Middle frontal gyrus (tissue), 1 donor: ENCODE results near the gene IL1RAPL2.
"Not testable (repeated sequence)": the region's sequence is repeated elsewhere in the genome, so short reads cannot be mapped to it uniquely, and the experiment has no call there.

ENCODE experiments used
- DNase-seq: peaks from one replicate; pipeline ENCODE4 v3.0.0-alpha.2; 2015; ENCODE audit warnings: low spot score; ENCODE audit errors: extremely low spot score

The IL1RAPL2 gene

DNA sequence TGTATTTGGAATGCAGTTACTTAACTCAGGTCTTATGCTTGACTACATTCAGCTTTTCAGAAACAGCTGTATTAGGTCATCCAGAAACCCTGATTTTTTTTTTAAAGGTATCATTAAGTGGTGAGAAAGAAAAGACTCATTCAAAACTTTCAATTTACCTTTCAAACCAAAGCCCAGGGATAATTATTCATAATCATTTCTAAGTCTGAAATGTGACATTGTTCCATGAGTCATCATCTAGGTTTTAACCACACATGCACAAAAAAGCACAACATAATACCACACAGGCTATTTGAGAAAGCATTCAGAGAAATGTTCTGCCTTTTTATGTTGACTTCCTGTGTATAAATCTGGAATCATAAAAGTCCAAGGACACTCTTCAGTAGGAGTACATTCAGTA, 288.2 kb downstream of the IL1RAPL2 start:
- DNase-seq: no peak

DNA sequence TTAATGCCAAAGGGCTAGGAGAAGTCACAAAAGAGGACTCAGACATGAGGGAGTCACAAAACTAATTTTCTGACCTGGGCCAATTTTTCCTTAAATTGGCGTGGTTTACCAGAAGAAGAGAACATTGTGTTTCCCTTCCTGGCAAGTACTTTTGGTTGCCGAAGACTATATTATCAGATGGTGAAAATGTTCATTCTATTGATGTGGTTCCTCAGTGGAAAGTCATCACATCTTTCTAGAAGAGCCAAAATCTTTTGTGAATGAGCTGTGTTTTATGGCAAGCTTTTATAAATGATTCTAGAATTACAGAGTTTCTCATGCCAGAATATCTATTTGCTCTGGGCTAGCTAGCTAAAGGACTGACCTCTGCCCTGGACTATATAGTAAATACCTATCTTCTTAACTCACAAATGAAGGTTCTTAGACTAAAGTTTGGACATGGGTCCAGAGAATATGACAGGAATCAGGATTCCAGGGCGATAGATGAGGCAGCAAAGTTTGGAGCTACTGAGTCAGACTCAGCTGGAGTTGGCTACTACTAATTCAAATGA, 288.9 kb downstream of the IL1RAPL2 start:
- DNase-seq: no peak

DNA sequence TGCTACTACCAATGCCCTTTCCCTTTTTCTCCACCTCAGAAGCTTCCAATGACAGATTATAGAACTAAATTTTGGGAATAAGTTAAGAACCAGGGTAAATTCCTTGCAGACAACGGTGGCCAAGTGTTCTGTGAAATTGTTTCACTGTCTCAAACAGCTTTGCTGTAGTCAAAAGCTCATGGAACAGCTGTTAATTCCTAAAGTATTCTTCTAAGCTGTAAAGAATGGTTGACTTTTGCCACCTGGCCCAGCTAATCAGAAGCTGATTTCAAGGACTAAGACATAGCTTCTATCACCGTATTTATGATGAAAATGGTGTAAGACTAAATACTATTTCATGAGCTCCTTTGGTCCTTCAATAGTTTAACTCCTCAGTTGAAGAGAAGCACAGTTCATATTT, 297.5 kb downstream of the IL1RAPL2 start:
- DNase-seq: no peak

DNA sequence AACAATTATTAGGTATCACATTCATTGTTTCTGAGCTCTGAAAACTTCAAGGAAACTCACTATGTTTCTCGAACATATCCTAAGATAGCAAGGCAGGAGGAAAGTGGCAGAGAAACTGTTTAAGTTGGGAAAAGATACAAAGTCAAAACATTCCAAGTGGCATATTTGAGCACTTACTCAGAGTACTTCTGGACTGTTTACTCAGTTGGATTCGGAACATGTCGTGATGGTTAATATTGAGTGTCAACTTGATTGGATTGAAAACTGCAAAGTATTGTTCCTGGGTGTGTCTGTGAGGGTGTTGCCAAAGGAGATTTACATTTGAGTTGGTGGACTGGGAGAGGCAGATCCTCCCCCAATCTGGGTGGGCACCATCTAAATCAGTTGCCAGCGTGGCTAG, 298.3 kb downstream of the IL1RAPL2 start:
- no peak for DNase-seq

DNA sequence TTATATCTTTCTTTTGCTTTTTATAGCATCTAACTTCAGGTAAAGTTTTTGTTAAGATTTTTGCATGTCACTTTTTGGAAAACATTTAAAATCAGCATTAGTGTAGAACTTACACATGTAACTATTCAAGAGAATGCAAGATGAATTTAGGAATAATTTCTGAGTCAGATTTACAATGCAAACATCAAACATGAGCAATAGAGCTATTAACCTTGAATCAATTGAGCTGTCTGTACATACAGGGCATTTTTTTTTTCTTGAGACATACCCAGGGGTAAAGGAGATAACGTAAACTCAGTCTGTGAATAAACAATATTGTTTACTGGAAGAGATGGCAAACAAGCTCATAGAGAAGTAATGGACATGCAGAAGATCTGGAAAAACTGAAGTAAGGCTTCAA, 311.5 kb downstream of the IL1RAPL2 start:
- no peak for DNase-seq

DNA sequence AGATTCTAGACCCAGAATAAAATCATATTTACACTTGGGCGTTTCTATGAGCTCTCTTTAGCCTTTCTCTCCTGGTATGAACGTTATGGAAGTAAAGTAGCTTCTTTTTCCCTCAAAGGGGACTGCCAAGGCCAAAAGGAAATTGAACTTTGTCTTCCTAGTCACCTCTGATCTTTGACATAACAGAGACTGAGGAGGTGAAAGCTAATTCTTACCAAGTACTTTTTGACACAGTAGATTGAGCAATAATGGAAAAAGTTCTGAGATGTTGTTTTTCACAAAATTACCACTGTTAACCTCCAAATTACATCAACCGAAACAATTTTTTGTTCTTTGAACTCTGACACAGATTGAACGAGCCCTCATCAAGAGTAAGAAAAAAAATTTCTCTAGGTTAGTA, 336.1 kb downstream of the IL1RAPL2 start:
- DNase-seq: no peak

DNA sequence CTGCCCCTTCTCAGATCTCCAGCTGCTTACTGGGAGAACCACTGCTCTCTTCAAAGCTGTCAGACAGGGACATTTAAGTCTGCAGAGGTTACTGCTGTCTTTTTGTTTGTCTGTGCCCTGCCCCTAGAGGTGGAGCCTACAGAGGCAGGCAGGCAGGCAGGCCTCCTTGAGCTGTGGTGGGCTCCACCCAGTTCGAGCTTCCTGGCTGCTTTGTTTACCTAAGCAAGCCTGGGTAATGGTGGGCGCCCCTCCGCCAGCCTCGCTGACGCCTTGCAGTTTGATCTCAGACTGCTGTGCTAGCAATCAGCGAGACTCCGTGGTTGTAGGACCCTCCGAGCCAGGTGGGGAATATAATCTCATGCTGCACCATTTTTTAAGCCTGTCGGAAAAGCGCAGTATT, 343.7 kb downstream of the IL1RAPL2 start:
- DNase-seq: not testable (repeated sequence)

DNA sequence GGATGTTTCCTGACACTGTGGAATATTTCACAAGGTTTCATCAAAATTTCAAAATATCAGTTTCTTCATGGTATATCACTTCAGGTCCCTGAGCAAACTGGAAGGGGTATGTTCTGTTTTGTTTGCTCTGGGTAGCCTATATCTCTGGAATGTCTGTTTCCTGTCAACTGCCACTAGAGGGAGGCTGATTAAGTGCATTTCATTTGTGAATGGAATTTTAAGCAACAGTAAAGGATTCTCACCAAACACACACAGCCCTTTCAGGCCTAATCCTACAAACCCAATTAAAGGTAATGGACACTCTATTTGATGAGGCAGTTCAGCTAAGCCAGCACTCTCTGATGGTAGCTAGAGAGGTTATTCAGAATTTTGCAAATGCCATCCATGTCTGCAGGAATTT, 347.3 kb downstream of the IL1RAPL2 start:
- no peak for DNase-seq

DNA sequence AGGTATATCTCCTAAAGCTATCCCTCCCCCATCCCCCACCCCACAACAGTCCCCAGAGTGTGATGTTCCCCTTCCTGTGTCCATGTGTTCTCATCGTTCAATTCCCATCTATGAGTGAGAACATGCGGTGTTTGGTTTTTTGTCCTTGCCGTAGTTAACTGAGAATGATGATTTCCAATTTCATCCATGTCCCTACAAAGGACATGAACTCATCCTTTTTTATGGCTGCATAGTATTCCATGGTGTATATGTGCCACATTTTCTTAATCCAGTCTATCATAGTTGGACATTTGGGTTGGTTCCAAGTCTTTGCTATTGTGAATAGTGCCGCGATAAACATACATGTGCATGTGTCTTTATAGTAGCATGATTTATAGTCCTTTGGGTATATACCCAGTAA, 348.7 kb downstream of the IL1RAPL2 start:
- DNase-seq: not testable (repeated sequence)

DNA sequence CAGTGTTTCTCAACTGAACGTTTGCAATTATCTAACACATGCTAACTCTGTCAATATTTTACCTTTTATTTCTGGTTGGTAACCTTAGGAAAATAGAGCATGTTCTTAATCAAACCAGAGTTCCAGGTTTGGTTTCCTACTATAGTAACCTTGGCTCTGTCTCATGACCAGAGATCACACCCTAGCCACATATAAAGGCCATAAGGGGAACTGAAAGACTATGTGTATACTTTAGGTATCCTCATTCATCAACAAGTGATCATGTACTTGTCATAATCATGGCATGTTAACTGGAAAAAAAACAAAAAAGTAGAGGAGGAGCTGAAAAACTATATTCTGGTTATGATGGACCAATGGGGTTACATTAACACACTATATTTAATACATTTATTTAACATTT, 352.1 kb downstream of the IL1RAPL2 start:
- no peak for DNase-seq

DNA sequence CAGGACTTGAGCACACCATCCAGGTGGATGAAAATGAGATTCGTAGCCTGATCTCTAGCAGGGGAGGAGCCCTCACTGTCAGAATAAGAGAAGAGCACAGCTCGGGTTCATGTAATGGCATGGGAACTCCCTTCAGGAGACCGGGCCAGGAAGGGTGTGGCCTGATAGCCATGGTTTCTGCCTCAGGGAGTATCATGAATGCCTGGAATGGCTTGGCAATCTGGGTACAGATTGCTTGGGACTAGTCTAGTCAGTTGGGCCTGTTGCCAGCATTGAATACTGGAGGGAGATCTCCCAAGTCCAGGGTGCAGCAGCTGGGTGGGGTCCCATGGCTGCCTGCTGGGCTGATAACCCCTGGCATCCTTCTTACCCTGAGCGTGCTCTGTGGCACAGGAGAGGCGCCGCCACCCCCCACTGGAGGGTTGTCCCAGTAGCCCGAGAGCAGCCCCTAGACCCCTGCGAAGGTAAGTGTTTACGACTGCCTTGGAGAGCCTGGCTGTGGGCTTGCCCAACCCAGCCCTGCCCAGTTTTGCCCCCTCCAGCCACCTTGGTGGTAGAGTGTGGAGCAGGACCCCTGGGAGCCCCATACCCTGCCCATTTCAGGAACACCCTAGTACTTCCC, 355.7 kb downstream of the IL1RAPL2 start:
- DNase-seq: no peak

DNA sequence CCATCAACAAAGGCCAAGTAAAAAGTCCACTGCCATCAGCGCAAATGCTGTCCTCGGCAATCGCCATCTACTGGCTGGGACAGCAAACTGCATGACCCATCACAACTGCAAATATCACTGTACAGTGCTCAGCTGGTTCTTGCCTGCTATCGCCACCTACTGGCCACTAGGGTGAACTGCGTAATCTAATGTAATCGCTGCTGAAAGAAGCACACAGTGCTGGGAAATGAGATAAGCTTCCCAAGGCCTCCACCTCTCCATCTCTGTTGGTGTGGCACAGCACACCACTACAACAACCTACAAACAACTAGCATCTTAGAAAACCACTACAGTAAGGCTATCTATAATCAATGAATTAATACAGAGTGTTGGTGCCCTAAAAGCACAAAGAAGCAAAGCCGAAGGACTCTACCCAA, 356.2 kb downstream of the IL1RAPL2 start:
- no peak for DNase-seq

DNA sequence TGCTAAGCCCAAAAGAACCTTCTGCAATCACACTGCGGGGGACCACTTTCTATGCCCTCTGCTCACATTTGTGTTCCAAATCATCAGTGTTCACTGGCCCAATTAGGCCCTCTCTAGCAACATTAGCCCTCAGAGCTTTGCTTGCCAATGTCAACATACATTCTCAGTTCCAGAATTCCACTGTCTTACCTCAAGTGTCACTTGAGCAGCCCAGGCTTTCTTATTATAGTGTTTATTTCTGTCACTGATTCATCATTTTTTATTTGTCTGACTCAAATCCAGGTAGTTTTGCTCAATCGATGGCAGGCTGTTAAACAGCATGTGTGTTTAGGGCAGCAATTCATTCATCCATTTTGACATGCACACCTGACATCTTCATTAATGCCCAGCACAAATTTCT, 363.3 kb downstream of the IL1RAPL2 start:
- no peak for DNase-seq

DNA sequence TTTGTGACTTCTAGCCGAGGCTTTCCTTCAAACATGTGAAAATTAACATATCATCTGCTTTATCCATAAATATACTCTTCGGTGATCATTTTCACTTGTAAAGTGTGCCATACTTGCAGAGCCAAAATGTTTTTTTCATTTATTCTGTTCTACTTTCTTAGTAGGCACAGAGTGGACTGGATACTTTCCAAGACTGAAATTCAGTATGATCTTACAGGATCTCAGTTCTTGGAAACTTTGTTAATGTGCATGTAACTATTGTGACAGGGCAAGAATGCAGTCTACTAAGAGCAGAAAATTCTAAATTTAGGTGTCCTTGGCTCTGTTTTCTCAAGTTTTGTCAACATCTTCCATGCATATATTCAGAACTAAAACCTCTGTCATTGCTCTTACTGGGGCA, 369.6 kb downstream of the IL1RAPL2 start:
- DNase-seq: no peak

DNA sequence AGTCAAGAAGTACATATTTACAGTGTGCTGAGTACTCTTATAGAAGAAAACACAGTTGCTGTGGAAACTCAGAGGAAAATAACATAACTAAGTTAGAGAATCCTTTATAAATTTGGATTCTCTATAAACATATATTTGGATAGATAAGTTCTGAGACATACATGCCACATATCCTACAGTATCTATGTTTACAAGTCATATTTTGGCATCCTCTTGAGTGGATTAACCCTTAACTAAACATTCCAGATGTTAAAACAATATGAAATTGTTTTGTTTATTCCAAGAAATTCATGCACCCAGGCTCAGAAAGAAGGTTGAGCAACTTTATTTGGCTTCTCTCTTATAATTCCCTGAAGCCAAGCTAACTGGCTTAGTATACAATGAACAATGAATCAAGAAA, 387.3 kb downstream of the IL1RAPL2 start:
- DNase-seq: no peak

DNA sequence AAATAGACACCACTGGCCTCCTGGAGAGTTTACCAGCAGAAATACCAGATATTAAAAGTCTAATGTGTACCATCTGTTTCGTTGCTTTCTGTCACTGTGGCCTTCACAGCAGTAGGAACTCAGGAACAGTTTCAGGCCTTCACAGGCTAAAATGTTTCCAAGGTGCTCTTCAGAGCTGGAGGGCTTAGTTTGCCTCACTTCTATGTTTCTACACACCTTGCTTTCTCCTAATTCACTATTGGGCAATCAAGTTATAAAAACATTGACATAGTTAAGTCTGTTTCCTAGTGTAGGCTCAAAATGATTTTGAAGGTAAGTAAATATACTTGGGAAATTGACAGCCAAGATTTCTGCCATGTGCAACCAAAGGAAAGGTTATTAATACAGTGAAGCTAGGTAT, 395.9 kb downstream of the IL1RAPL2 start:
- DNase-seq: no peak

DNA sequence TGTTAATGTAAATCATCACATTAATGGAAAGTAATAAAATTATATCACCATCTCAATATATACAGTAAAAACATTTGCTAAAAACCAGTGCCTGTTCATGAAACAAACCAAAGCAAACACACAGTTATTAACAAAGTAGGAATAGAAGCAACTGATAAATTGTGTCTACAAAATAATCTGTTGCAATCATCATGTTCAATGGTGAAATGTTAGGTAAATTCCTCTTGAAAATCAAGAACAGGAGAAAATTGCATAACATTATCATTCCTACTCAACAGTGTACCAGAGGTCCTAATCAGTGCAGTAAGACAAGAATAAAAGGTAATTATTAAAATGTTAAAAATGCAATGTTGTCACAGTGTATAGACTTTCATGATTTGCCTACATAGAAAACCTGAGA, 402.2 kb downstream of the IL1RAPL2 start:
- DNase-seq: no peak

DNA sequence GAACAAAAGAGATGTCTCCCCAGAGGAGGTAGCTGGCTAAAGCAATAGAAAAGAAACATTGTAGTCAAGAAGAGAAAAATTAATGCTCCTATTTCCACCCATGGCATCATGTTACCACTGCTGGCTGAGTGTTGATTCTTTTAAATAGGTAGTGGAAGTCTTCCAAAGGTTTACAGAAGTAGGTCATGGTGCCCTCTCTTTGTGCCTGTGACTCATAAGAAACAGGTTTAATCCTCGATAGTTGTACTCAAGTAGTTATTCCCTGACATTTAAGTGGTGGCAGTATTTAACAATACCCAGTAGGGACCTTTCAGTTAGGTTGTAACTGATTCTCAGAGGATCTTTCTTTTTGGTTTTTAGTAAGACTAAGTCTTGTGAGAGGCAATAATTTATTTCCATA, 406.7 kb downstream of the IL1RAPL2 start:
- DNase-seq: no peak

DNA sequence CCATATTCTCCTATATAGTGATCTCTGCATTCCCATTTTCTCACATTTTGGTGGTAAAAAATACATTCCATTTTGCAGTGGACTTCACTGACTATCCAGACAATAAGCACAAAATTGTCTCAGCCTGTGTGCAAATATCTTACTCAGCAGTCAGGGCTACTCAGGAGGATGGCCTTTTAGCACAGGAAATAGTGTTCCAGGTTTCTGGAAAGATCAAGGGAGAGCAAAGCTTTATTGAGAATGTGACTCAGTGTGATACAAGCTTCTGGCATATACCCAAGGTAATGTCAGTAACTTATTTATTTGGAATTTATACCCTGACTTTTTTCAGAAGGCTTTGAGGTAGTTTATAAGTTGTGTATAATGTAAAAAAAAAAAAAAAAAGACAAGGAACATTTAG, 421.1 kb downstream of the IL1RAPL2 start:
- DNase-seq: no peak

DNA sequence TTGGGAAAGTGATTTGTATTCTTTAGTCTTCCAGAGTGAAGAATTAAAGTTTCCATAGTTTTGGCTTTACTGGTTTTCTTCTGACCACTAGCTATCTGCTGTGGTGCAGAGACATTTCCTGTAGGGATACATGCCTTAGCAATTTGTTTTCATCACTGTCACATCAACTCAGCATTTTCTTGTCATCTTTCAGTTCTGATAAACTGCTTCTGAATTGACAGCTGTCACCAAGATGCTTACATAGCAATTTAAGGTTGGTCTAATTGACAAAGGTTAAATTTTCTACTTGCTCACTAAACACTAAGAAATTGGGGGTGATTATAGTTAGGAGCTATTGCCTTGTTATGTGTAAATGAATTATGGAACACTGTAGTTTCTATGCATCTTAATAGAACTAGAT, 422.0 kb downstream of the IL1RAPL2 start:
- no peak for DNase-seq

DNA sequence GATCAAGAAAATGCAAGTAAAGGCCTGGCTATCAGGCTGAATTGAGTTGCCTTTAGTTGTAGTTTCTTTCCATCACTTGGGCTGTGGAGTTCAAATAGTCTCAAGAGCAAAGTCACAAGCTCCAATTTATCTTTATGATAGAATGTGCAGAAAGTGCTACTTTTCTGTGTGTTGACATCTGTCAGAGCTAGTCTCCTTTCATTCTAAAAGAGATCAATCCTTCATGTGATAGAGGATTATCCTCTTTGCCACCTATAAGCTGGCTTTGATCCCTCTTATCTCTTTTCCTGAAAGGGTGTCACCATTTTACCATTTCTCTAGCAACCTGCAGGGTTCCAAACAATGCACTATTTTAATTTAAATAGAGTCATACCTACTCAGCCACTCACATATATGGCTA, 429.5 kb downstream of the IL1RAPL2 start:
- no peak for DNase-seq

DNA sequence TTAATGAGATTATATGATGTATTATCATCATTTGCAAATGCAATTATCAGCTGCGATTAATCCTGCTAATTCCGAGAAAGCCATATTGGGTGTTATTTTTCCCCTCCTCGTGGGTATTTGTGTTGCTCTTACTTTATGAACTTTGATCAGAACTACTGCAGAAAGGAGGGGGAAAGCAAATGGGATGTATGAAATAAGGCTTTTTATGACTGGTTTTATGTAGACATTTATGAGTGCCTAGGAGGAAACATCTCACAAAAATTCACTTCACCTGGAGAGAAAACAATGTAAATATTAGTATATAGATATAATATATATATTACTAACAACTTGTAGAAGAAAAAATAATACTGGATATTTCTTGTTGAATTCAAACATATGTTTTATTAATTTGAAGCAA, 440.1 kb downstream of the IL1RAPL2 start:
- no peak for DNase-seq

DNA sequence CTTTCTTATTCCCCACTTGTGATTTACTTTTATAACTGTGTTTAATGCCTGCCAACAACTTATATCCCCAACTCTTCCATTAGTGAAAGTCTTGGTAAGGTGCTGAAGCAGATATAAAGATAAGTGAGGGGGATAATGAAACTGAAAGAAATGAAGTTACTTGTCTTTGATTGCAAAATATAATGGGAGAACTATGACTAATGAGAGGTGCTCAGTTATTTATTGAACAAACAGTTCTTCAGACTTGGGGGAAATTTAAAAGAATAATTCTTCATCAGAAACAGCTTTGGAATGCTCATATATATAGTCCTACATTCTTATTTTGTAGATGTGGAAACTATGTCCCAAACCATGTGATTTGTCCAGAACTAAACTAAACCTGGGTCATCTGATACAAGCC, 441.0 kb downstream of the IL1RAPL2 start:
- DNase-seq: no peak

DNA sequence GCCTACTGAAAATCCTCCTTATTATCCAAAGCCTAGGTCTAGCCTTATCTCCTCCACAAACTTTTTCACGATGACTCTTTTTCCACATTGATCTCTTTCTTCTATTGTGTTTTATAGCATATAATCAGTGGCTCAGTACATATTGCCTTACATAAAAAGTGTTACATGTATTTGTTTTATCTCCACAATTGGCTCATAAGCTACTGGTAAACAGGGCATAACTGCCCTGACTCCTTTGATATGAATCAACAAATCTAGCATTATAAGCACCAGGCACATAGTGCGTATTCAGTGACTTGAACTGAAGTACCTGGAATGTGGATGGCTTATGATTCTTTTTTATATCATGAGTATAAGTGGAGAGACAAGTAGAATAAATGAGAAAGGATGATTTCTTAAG, 447.7 kb downstream of the IL1RAPL2 start:
- DNase-seq: no peak
